Medulla oblongata (tissue), 1 donor: ENCODE results near the gene F2RL1.
A peak's percentile ranks its signal among the peaks of the same experiment; 100 is the strongest.
"Not testable (repeated sequence)": the region's sequence is repeated elsewhere in the genome, so short reads cannot be mapped to it uniquely, and the experiment has no call there.

Source experiments
- DNase-seq: peaks from one replicate; pipeline ENCODE4 v3.0.0-alpha.2; 2015; ENCODE audit errors: extremely low spot score

F2RL1 gene

GRCh38 chr5:76807296-76807695 is 11.5 kb upstream of the F2RL1 start:
- DNase-seq = peak; percentile 33

DNA sequence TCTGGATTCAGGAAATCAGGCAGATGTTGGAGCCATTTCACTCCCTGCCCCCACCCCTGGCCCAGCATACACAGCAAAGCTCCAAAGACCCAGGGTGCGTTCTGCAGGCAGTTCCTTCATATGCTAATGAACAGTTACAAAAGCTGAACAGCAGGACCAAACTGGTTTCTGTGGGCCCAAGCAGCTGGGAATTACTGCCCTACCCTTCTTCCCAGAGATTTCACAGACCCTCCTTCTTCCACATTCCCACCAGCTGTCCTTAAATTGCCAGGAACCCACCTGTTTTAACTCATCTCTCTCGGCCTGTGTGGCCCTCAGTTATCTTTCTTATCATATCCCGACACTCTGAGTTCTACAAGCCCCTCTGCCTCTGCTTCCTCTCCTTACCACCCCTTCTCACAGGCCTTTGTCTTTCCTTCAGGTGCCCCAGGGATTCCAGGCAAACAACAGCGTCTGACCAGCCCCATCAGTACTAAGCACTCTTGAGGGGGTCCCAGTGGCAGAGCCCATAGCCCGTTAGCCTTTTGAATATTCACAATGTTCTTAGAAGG is 10.6 kb upstream of the F2RL1 start:
- DNase-seq = peak; percentile 40

DNA sequence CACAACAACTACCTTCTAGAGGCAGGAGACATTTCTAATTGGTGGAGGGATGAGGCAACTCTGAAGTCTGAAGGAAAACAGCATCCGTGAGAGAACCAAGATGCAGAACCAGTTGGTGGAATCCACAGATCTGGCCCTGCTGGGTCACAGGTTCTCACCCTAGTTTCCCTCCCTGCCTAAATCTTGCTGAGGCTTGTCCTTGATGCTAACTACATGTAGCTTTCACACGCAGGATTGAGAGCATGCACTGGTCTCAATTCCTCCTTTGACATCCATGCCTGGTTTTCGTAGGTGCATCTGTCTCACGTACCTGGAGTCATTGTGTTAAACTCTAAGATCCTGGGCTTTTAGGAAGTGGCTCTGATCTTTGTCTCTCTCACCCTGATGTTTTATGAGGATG is 9.7 kb upstream of the F2RL1 start:
- no peak for DNase-seq

DNA sequence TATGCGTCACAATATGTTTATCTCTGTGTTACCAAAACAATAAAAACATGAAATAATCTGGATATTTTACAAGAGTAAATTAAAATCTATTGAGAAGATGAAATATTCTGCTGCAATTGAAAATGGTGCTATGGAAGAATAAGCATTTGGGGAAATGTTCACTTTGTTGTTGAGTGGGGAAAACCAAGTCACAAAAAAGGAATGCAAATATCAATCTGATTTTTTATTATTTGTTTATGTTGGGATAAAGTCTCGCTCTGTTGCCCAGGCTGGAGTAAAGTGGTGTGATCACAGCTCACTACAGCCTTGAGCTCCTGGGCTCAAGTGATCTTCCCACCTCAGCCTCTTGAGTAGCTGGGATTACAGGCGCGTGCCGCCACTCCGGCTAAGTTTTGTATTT is 8.6 kb upstream of the F2RL1 start:
- DNase-seq = no peak

DNA sequence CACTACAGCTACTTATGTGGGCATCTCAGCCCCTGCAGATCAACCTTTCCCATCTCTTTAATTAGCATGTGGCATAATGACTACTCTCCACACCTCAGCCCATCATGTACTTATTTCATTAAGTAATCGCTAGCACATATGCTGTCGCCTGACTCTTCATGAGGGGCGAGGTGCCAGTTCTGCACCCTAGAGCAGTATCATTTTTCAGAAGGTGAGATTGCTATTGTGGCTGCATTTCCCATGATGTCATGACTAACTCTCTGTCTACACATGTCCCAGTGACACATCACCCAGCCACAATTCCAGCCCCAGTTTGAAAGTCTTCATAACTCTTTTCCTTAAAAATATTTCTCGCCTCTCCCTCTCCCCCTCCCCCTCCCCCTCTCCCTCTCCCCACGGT is 7.6 kb upstream of the F2RL1 start:
- DNase-seq = no peak

GRCh38 chr5:76812209-76812608 is 6.6 kb upstream of the F2RL1 start:
- not testable (repeated sequence) for DNase-seq

- DNase-seq = no peak
Measured at GRCh38 chr5:76813982-76814562, 4.8 kb upstream of the F2RL1 start.

DNA sequence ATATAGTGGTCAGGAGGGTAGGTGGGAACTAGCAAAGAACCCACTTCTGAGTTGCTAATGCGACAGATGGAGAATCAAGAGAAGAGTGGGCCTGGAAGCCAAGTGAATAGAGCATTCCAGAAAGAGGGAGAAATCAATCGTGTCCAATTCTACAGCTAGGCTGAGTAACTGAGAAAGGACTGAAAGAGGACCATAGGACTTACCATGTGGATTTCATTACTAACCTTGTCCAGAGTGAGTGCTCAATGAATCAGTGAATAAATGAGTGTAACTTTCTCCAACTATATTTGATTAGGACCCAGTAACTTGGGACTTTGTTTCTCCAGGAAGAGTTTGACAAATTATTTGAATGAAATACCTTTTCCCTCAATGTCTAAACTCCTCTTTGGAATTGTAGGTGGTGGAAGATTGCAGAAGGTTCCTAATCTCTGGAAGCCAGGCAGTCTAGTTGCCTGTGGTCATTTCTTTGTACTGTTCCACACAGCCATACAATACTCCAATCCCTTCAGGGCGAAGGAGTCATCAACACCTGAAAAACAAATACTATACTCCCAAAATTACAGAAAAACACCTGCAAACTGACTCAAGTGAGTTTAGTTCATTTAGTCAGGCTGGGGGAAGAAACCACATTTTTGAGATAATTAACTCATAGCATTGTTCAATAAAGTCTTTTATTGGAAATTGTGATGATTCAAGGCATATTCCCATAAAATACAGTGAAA is 2.6 kb upstream of the F2RL1 start:
- no peak for DNase-seq

GRCh38 chr5:76819851-76820525 is 1.2 kb downstream of the F2RL1 start:
- DNase-seq = no peak

DNA sequence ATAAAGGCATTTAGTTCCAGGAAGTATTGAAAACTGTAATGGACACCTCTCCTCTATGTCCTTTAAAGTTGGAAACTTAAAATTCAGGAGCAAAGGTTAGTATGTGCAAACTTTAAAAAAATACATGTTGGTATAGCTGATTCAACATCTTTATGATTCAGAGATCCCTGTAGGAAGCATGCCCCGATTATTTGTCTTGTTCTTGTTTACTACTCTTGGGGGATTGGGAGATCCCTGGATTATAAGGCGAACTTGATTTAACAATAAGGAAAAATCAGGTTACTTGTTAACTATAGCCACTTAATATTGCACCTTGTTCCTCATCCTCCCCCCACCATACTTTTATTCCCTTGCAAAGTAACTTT is 1.7 kb downstream of the F2RL1 start:
- no peak for DNase-seq

DNA sequence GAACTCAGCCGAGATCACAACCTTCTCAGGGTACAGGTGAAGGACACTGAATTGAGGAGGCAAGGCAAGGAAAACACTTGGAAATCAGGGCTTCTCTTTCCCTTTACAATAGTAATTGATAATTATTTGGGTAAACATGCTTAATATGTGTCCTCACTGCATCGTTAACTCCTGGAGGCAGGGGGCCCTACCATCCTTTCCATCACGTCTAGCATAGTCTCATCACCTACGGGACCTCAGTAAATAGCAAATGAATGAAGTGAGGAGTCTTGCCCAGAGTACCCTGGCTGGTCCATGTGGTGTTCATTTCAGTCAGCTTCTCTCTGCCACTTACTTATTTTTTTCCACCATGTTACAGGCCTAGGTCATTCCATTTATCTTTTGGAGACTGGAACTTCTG is 2.3 kb downstream of the F2RL1 start:
- no peak for DNase-seq

GRCh38 chr5:76822105-76822731 is 3.4 kb downstream of the F2RL1 start:
- DNase-seq = not testable (repeated sequence)

DNA sequence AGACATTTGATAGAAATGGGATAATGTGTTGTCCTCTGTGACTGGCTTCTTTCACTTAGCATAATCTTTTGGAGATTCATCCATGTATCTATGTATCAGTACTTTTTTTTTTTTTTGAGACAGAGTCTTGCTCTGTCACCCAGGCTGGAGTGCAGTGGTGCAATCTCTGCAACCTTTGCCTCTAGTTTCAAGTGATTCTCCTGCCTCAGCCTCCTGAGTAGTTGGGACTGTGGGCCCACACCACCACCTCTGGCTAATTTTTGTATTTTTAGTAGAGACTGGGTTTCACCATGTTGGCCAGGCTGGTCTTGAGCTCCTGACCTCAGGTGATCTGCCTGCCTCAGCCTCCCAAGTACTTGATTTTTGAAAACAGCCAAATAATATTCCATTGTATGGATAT is 7.6 kb downstream of the F2RL1 start:
- DNase-seq = not testable (repeated sequence)

DNA sequence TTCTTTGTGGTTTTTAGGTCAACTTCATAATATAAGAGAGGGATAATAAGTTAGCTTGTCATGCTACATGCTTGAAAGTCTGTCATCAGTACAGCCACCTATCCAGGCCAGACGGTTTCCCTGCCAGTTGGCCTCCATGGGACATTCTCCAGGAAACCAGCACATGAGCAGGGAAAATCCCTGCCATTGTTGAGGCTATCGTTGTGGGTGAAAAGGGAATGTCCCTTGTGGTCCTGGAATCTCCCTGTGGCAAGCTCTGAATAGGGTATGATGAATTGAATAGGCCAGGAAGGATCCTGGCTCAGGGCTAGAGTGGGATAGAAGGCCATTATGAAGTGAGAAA is 12.3 kb downstream of the F2RL1 start:
- no peak for DNase-seq

DNA sequence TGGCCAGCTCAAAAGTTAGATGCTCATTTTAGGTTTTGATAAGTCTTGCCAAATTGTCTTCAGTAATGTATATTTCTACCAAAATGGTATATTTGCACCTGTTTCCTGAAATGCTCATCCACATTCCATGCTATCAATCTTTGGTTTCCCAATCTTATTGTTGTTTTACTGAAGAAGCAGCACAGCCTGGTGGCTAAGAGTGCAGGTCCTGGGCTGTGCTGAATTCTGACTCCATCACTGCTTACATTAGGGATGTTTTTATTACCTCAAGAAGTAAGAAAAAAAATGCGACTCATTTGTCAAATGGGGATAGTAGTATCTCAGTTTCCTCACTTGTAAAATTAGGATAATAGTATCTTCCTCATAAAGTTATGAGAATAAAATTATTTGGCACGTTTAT is 17.4 kb downstream of the F2RL1 start:
- no peak for DNase-seq

DNA sequence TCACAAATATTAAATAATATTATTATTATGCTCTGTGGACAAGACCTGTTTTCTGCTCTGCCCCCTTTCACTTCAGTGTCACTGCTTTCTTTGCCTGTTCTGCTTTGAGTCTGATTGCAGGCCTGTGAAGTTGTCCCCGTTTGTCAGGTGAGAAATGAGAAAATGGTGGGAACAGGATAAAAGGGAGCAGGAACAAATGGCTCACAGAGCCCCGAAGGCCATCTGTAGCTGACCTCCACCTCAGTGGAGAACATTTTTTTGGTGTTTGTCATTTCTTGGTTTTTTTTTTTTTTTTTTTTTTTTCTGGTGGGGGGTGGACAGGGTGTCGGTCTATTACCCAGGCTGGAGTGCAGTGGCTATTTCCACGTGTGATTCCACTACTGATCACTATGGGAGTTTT is 17.8 kb downstream of the F2RL1 start:
- no peak for DNase-seq

DNA sequence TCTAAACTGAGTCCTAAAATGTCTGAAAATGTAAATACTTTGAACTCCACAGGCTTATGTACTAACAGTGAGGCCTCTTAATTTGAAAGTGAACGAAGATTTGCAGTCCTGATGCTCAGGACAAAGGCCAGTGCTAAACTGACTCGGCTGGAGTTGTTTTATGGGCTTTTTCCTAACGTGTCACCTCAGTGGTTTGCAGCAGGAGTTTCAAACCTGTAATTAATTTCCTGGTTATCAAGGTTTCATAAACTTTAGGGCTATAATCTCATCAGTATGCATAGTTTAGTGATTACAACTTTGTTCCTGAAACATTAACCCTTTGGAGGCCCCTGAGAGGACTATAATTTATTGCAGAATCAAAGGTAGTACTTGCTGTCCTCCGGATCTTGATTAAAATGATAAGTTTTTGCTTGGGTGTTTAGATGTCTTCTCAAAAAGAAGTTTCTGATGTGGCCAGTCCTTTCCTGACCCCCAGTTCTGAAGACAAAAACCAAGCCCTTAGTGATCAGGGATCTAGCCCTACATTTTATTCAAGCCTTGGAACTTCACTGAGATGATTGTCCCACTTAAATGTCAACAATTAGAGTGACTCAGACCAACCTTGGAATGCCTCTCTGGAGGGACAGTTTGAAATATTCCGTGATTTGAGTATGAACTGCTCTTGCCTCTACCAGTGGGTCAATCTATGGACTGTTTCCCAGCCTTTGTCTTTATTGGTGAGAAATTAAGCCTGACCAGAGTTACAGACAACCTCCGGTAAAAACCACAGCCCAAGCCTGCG is 19.8 kb downstream of the F2RL1 start:
- no peak for DNase-seq

- no peak for DNase-seq
Measured at GRCh38 chr5:76841361-76841760, 22.5 kb downstream of the F2RL1 start.

DNA sequence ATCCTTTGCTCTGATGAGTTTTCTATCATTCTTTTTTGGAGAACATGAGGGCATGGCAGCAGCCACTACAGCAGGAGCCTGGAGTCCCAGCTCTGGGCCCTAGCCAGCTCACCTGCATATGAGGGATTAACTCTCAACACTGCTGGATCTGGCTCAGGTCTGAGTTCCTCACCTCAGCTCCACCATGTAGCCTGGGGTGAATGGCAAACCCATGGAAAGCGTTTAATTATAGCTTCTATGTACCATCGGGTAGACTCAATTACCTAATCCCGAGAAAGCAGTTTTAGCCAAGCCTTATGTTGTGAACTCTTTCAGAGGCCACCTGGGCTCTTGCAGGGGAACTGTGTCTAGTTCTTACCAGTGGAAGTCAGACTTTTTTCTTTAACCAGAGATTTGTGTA is 27.1 kb downstream of the F2RL1 start:
- no peak for DNase-seq

DNA sequence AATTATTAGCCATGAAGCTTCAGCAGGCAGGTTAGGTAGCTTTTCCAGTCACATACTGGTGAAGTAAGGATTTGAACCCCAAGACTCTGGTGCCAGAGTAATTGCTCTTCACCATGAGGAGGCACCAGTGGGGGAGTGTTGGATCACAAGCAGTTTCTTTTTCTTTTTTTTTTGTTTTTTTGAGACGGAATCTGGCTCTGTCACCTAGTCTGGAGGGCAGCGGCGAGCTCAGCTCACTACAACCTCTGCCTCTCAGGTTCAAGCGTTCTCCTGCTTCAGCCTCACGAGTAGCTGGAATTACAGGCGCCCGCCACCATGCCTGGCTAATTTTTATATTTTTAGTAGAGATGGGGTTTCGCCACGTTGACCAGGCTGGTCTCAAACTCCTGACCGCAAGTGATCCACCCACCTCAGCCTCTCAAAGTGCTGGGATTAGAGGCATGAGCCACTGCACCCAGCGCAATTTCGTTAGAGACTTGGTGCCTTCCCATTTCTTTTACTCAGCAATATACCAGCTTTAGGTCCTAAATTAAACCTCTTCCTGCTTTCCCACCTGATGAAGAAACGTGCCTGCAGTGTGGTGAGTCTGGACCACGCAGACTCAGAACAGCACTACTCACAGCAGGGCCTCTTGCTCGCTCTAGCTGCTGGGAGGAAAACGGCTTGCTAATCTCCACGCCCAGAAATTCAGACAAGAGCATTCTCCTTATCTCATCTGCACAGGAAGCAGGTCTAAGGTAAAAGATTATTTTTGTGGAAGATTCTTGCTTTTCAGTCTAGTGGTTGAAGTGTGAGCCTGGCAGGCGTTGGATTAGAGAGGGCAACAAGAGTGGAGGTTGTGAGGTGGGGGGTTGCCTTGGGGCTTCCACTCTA is 30.8 kb downstream of the F2RL1 start, which contains the start of gene S100Z:
S100Z (plus strand) TSS at position 596 of the 873 bp plus-strand sequence. CDS start 25,346 bp downstream, outside the sequence.
- DNase-seq = no peak
